Stimulated activated CD8-positive, alpha-beta memory T cell treated with anti-CD3 and anti-CD28 coated beads, Interleukin-15, amount 100 ng/mL, for 1 hour (primary cell): ENCODE measurements around the gene ALKBH2.
A peak's percentile ranks its signal among the peaks of the same experiment; 100 is the strongest.

Experiments
- DNase-seq: peaks from one replicate; pipeline ENCODE4 v3.0.0-alpha.2; 2020; ENCODE audit warnings: low read depth

Gene ALKBH2

DNA sequence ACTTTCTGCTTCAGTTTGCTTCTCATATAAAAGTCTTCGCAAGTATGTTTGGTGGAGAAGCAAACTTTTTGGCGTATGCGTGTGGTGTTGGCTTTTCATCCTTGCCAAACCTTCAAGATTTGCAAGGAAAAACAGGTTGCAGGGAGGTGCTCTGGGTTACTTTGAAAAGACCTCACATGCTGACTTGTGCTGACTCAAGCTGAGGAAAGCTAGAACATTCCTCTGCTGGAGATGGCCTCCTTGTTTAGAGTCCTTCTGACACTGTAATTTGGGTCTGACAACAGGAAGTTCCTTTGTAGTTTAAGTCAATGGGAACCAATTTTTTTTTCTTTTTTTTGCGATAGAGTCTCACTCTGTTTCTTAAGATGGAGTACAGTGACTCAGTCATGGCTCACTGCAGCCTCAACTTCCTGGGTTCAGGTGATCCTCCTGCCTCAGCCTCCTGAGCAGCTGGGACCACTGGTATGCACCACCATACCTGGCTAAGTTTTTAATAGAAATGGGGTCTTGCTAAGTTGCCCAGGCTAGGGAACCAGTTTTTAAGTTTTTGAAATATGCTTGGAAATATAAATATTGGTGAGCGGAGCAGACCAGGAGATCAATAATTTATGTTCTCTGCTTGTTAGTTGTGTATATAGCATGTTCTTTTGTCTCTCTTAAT, 20.5 kb upstream of the ALKBH2 start:
- no peak for DNase-seq

- DNase-seq, result no peak
Measured at GRCh38 chr12:109112720-109113465, 19.6 kb upstream of the ALKBH2 start.

GRCh38 chr12:109110988-109111495, 17.8 kb upstream of the ALKBH2 start:
- DNase-seq, result peak; percentile 17

DNA sequence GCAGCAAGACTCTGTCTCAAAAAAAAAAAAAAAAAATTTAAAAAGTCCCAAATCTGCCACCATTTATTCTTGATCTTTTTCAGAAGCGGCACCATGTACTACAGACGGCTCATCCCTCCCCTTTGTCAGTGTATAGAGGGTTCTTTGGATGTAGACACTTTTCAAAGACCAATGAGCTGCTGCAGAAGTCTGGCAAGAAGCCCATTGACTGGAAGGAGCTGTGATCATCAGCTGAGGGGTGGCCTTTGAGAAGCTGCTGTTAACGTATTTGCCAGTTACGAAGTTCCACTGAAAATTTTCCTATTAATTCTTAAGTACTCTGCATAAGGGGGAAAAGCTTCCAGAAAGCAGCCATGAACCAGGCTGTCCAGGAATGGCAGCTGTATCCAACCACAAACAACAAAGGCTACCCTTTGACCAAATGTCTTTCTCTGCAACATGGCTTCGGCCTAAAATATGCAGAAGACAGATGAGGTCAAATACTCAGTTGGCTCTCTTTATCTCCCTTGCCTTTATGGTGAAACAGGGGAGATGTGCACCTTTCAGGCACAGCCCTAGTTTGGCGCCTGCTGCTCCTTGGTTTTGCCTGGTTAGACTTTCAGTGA, 16.6 kb upstream of the ALKBH2 start:
- no peak for DNase-seq

DNA sequence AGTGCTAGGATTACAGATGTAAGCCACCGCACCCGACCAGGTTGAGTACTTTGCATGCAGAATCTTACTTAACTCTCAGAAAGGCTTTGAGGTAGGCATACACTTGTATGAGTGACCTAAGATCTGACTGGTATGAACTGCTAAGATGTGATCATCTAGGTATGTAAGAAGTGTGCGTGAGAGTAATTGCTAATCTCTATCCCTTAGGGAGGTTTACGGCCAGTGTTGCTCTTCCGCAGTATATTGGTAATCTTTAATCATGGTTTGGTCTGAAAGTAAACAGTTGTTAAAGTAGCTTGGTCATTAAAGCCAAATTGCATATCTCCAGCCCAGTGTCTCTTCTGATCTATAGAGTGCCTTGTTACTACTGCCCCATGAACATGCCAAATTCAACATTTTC, 11.9 kb upstream of the ALKBH2 start:
- DNase-seq, result no peak

- no peak for DNase-seq
Measured at GRCh38 chr12:109102491-109102890, 9.2 kb upstream of the ALKBH2 start.

- DNase-seq, result no peak
Measured at GRCh38 chr12:109100741-109101140, 7.5 kb upstream of the ALKBH2 start.

DNA sequence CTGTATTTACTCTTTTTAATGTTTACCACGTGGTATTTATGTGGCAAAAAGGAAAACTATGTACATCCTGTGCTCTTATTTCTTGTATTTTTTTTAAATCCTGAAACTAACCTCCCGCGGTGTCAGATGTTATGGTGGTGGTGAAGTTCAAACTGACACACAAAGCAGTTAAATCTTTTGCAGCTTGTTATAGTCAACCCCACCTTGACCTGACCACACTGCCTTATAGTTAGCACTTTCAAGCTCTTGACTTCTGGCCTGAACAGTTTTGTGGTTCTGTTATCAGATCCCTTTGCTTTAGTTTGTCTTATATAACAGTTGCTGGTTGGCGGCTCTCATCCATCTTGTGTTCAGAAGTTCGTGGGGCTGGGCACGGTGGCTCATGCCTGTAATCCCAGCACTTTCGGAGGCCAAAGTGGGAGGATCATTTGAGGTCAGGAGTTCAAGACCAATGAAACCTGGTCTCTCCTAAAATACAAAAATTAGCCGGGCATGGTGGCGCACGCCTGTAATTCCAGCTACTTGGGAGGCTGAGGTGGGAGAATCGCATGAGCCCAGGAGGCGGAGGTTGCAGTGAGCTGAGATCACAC, 6.3 kb upstream of the ALKBH2 start:
- DNase-seq, result no peak

- no peak for DNase-seq
Measured at GRCh38 chr12:109098651-109099050, 5.4 kb upstream of the ALKBH2 start.

- DNase-seq, result no peak
Measured at GRCh38 chr12:109098183-109098604, 4.9 kb upstream of the ALKBH2 start.

GRCh38 chr12:109097435-109098182, 4.3 kb upstream of the ALKBH2 start, which contains the start of gene UNG:
UNG (plus strand) TSS chr12:109097597; CDS start chr12:109097680, 83 bp downstream.
- peak; percentile 96 for DNase-seq

DNA sequence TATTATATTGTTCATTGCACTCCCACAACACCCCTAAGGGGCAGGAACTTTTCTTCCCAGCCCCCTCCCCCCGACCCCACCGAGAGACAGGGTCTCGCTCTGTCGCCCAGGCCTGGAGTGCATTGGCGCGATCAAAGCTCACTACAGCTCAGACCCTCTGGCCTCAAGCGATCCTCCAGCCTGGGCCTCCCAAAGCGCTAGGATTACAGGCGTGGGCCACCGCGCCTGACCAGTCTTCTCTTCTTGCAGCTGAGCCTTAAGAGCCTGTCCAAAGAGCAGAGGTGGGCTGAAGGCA, 3.8 kb upstream of the ALKBH2 start:
- DNase-seq, result no peak

- DNase-seq, result no peak
Measured at GRCh38 chr12:109092497-109093021, 713 bp downstream of the ALKBH2 start.

DNA sequence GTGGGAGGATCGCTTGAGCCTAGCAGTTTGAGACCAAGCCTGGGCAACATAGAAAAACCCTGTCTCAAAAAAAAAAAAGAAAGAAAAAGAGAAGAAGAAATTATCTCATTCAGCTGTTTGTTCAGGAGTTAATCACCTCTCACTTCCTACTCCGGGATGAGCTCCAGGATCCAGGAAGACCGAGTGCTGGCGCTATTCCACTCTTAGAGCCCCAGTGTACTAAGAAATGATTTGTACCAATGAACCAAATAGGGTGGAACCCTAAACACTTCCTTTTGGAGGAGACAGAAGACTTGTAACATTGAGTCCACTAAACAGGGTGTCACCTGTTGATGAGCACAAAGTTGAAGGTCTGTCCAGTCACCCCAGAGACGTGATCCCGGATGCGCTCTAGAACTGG, 3.6 kb downstream of the ALKBH2 start:
- DNase-seq, result no peak

DNA sequence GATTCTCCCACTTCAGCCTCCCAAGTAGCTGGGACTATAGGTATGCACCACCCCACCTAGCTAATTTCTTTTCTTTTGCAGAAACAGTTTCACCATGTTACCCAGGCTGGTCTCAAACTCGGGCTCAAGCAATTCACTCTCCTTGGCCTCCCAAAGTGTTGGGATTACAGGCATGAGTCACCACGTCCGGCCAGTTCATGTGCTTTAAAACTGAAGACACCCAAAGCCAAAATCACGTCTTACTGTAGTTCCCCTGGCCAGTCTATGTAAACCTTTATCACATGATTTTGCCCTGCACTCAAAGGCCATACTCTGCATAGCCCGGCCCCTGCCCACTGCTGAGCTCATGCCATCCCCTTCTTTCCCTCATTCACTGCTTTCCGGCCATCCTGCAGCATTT, 4.5 kb downstream of the ALKBH2 start:
- DNase-seq, result no peak

- DNase-seq, result no peak
Measured at GRCh38 chr12:109087250-109087649, 6.0 kb downstream of the ALKBH2 start.

DNA sequence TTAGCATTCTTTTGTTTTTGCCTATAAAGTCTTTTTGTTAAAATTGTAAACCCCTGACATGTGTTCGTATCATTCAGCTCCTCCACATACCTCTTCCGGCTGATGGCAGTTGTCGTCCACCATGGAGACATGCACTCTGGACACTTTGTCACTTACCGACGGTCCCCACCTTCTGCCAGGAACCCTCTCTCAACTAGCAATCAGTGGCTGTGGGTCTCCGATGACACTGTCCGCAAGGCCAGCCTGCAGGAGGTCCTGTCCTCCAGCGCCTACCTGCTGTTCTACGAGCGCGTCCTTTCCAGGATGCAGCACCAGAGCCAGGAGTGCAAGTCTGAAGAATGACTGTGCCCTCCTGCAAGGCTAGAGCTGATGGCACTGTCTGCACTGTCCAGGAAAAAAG, 7.7 kb downstream of the ALKBH2 start:
- no peak for DNase-seq

GRCh38 chr12:109084425-109084824, 8.8 kb downstream of the ALKBH2 start:
- DNase-seq, result no peak

DNA sequence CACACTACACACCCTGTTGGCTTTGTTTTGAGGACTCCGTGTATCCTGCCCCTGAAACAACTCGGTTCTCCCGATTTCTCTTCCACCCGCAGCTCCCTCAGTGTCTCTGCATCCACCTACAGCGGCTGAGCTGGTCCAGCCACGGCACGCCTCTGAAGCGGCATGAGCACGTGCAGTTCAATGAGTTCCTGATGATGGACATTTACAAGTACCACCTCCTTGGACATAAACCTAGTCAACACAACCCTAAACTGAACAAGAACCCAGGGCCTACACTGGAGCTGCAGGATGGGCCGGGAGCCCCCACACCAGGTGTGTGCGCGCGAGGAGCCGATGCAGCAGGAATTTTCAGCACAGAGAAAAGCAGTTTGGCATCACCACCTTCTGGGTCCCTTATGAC, 10.5 kb downstream of the ALKBH2 start:
- no peak for DNase-seq

DNA sequence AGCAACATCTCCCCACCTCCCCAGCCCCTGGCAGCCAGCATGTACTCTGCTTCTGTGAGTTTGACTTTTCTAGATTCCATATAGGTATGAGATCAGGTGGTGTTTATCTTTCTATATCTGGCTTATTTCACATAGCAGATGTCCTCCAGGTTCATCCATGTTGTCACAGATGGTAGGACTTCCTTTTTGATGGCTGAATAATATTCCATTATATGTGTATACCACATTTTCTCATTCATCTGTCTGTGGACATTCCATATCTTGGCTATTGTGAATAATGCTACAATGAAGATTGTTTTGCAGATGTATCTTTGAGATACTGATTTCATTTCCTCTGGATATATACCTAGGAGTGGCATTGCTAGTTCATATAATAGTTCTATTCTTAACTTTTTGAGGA, 18.4 kb downstream of the ALKBH2 start:
- no peak for DNase-seq

- no peak for DNase-seq
Measured at GRCh38 chr12:109069307-109070271, 23.7 kb downstream of the ALKBH2 start.
